DMS114 treated with DMSO at 0.1 percent for 48 hours (cell line): ENCODE data around the gene SLC17A3.

ENCODE experiments used
- DNase-seq: peaks from one replicate; lab custom pipeline; 2025; ENCODE audit not compliant: unreplicated experiment; lab: John Stamatoyannopoulos, UW

The SLC17A3 gene

GRCh38 chr6:25842526-25842925 lies 31.5 kb downstream of the SLC17A3 start:
- DNase-seq = no peak

- DNase-seq = no peak
These were observed 38.4 kb downstream of the SLC17A3 start for GRCh38 chr6:25835442-25836283.

- no peak for DNase-seq
These were observed 39.1 kb downstream of the SLC17A3 start for GRCh38 chr6:25834950-25835349.

GRCh38 chr6:25833136-25833535 lies 40.9 kb downstream of the SLC17A3 start:
- DNase-seq = no peak

- no peak for DNase-seq
These were observed 41.4 kb downstream of the SLC17A3 start for GRCh38 chr6:25832670-25833069.

- no peak for DNase-seq
These were observed 41.8 kb downstream of the SLC17A3 start for GRCh38 chr6:25832307-25832662.

- DNase-seq = no peak
These were observed 42.3 kb downstream of the SLC17A3 start, which contains the start of gene SLC17A1 for GRCh38 chr6:25831532-25832306. SLC17A1 (minus strand) TSS chr6:25832052; CDS start chr6:25830557, 1,495 bp downstream.

GRCh38 chr6:25830458-25830857 lies 43.6 kb downstream of the SLC17A3 start:
- DNase-seq = no peak

GRCh38 chr6:25829375-25829774 lies 44.7 kb downstream of the SLC17A3 start:
- DNase-seq = no peak

- DNase-seq = no peak
These were observed 52.7 kb downstream of the SLC17A3 start for GRCh38 chr6:25821341-25821740.

GRCh38 chr6:25816252-25816651 lies 57.8 kb downstream of the SLC17A3 start:
- no peak for DNase-seq

GRCh38 chr6:25815194-25815593 lies 58.8 kb downstream of the SLC17A3 start:
- DNase-seq = no peak

GRCh38 chr6:25804804-25805203 lies 69.2 kb downstream of the SLC17A3 start:
- no peak for DNase-seq

- no peak for DNase-seq
These were observed 72.6 kb downstream of the SLC17A3 start for GRCh38 chr6:25801436-25801835.
